ENCODE results near the gene ANO4.

The ANO4 gene

GRCh38 chr12:100840748-100841147 is 46.2 kb downstream of the ANO4 start:
- CTCF ChIA-PET, result no interaction called here

GRCh38 chr12:100842156-100842555 is 47.6 kb downstream of the ANO4 start:
- POLR2A ChIA-PET, result no interaction called here
- no peak for DNase-seq (ENCODE audit: extremely low spot score)
- TF ChIP-seq CTCF (IDR thresholded peaks at IDR 0.05; ENCODE audit: control extremely low read depth, extremely low read depth, low read depth, missing control alignments), result no peak
- CTCF ChIA-PET, result no interaction called here

More at GRCh38 chr12:100840748-100841147, 46.2 kb downstream of the ANO4 start:
- DNase-seq (ENCODE audit: extremely low spot score), result no peak
- POLR2A ChIA-PET, result no interaction called here
- TF ChIP-seq CTCF (IDR thresholded peaks at IDR 0.05; ENCODE audit: control extremely low read depth, extremely low read depth, low read depth, missing control alignments), result no peak

- no peak for TF ChIP-seq CTCF (IDR thresholded peaks at IDR 0.05; ENCODE audit: control extremely low read depth, extremely low read depth, low read depth, missing control alignments)
- ChIA-PET CTCF (no interaction called here), POLR2A (no interaction called here)
- no peak for DNase-seq (ENCODE audit: extremely low spot score)
Observed at GRCh38 chr12:100843061-100843460, 48.5 kb downstream of the ANO4 start.

- DNase-seq (ENCODE audit: extremely low spot score), result no peak
- ChIA-PET CTCF (no interaction called here), POLR2A (no interaction called here)
- no peak for TF ChIP-seq CTCF (IDR thresholded peaks at IDR 0.05; ENCODE audit: control extremely low read depth, extremely low read depth, low read depth, missing control alignments)
Observed at GRCh38 chr12:100845095-100845494, 50.5 kb downstream of the ANO4 start.

- DNase-seq (ENCODE audit: extremely low spot score), result no peak
- no peak for TF ChIP-seq CTCF (IDR thresholded peaks at IDR 0.05; ENCODE audit: control extremely low read depth, extremely low read depth, low read depth, missing control alignments)
- CTCF ChIA-PET, result no interaction called here
- POLR2A ChIA-PET, result no interaction called here
Observed at GRCh38 chr12:100851637-100852036, 57.1 kb downstream of the ANO4 start.

- TF ChIP-seq CTCF (IDR thresholded peaks at IDR 0.05; ENCODE audit: control extremely low read depth, extremely low read depth, low read depth, missing control alignments), result no peak
- CTCF ChIA-PET, result no interaction called here
- POLR2A ChIA-PET, result no interaction called here
- no peak for DNase-seq (ENCODE audit: extremely low spot score)
Observed at GRCh38 chr12:100857418-100857817, 62.8 kb downstream of the ANO4 start.

GRCh38 chr12:100857971-100858370 is 63.4 kb downstream of the ANO4 start:
- no peak for DNase-seq (ENCODE audit: extremely low spot score)
- ChIA-PET CTCF (no interaction called here), POLR2A (no interaction called here)
- TF ChIP-seq CTCF (IDR thresholded peaks at IDR 0.05; ENCODE audit: control extremely low read depth, extremely low read depth, low read depth, missing control alignments), result no peak

Data from GM10248 (cell line).